AG09319 (cell line): Measurements from ENCODE around the gene LEF1.

Source experiments
- DNase-seq: peaks from one replicate; pipeline ENCODE4 v3.0.0-alpha.2; 2010; ENCODE audit warnings: low read depth; ENCODE audit errors: extremely low read depth
- CTCF ChIP-seq: IDR thresholded peaks from 2 replicates; pipeline ENCODE4 v1.5.1; 2011; ENCODE audit warnings: low read depth, mild to moderate bottlenecking, inconsistent platforms, low read length, moderate library complexity

The LEF1 gene

GRCh38 chr4:108034565-108034964, 134.2 kb downstream of the LEF1 start:
- no peak for TF ChIP-seq CTCF
- no peak for DNase-seq

GRCh38 chr4:108033348-108033747, 135.4 kb downstream of the LEF1 start:
- DNase-seq, result no peak
- no peak for TF ChIP-seq CTCF

DNA sequence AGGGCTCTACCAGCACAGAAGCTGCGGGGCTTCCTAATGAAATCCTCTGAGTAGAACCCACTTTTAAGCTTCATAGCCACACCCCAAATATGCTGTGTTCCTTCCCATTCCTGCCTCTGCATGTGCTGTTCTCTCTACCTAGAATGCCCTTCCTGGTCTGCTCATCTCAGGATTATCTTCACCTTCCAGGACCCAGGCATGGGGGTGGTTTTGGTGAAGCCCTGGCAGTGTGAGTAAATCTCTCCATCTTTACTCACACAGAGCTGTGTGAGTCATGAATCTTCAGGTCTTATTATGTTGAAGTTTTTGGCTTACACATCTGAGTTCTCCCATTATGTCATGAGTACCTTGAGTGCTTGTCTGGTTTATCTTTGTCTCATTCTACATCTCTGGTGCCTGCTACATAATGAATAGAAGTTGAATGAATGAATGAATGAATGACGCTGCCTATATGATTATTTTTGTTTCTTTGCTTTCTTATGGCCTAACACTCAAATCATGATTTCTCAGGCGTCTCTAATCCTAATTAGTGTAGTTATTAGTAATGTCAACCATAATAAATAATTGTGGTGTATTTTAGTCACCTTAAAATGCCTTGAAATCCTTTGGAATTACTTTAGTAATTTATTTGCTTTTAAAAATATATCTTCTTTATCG, 137.2 kb downstream of the LEF1 start:
- no peak for TF ChIP-seq CTCF
- DNase-seq, result no peak

DNA sequence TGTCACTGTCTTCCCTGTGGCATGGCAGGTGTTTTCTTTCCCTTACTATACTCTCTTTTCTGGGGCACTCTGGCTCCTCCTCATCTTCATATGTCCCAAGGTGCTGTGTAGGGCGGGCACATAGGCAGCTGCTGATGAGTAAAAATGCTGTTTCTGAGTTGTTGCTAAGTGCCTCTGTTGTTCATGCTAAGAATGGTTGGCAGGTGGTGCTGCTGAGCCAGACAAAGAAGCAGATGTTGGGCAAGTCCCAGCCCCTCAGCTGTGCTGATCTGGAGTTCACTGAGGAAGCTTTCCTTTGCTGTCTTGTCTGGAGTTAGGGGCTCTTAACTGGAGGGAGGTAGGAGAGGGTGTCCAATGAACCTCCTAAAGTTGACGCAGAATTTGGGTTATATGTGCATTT, 138.4 kb downstream of the LEF1 start:
- DNase-seq, result no peak
- peak; percentile 66 for TF ChIP-seq CTCF

GRCh38 chr4:108029731-108030130, 139.0 kb downstream of the LEF1 start:
- no peak for TF ChIP-seq CTCF
- no peak for DNase-seq

- TF ChIP-seq CTCF, result no peak
- no peak for DNase-seq
Measured at GRCh38 chr4:108029016-108029720, 139.6 kb downstream of the LEF1 start.

GRCh38 chr4:108024878-108025165, 143.9 kb downstream of the LEF1 start:
- TF ChIP-seq CTCF, result no peak

More at GRCh38 chr4:108024878-108025165, 143.9 kb downstream of the LEF1 start:
- no peak for DNase-seq
